A549 (cell line): ENCODE measurements around the gene PRKN. TPM values are rescaled to one million over a fixed set of nuclear protein-coding genes. Genes with fewer than 3 reads are reported as not detected.

Experiments
- ATAC-seq, 2 experiments: fragments of 200-7000 bp in 1 of 2; fragments of >200 bp in 1 of 2; cut with Nextera tagmentation in 1 of 2; cut with Tn5 transposase in 1 of 2; 3 replicates each; pipeline versions ENCODE4 v1.8.0 to v1.9.1; 2018 to 2020; ENCODE audit warnings: mild to moderate bottlenecking in 1 of 2, moderate library complexity in 1 of 2
- CTCF ChIA-PET: fragments of 300-600 bp; sonication (Branson Sonifier 250); formaldehyde crosslinking; extraction: SDS; loops from one replicate; lab custom pipeline; 2021; ENCODE audit warnings: antibody characterized with exemption, inconsistent platforms; lab: Yijun Ruan, JAX
- POLR2A ChIA-PET: fragments of 350-600 bp; formaldehyde crosslinking; extraction: SDS; loops from one replicate; lab custom pipeline; 2021; ENCODE audit warnings: antibody characterized with exemption, inconsistent platforms; lab: Yijun Ruan, JAX
- DNase-seq, 2 experiments: peaks; one replicate each; pipeline versions ENCODE4 v3.0.0 to v3.0.0-alpha.2; 2011 to 2016; ENCODE audit warnings: low read depth in 1 of 2, low spot score in 1 of 2
- FAIRE-seq: peaks from 2 replicates; lab custom pipeline; 2011; peaks lifted over from hg19 to GRCh38; lab: Jason Lieb, UNC
- H3K27ac ChIP-seq, 2 experiments: fragments of >200 bp; sonication (Bioruptor Twin); formaldehyde crosslinking; 3 replicates each; pipeline ENCODE4 v1.5.1; 2016 to 2017
- H3K4me1 ChIP-seq: fragments of >200 bp; sonication (Bioruptor Twin); formaldehyde crosslinking; 3 replicates; pipeline ENCODE4 v1.6.1; 2016
- H3K4me2 ChIP-seq: fragments of >200 bp; sonication (Bioruptor Twin); formaldehyde crosslinking; 3 replicates; pipeline ENCODE4 v1.6.1; 2016
- H3K4me3 ChIP-seq: fragments of >200 bp; sonication (Bioruptor Twin); formaldehyde crosslinking; 3 replicates; pipeline ENCODE4 v1.5.1; 2016
- H3K9me3 ChIP-seq: fragments of >200 bp; sonication (Bioruptor Twin); formaldehyde crosslinking; 3 replicates; pipeline ENCODE4 v1.6.1; 2016
- BCL3 ChIP-seq: fragments of >200 bp; sonication (Bioruptor Twin); formaldehyde crosslinking; IDR thresholded peaks from 3 replicates; pipeline ENCODE4 v1.6.1; 2016
- BHLHE40 ChIP-seq: IDR thresholded peaks from 2 replicates; pipeline ENCODE4 v1.6.1; 2012; ENCODE audit warnings: low read depth, low read length, inconsistent platforms
- CBX2 ChIP-seq: fragments of 200-600 bp; sonication (generic); IDR thresholded peaks from 2 replicates; pipeline ENCODE4 v1.6.1; 2016; ENCODE audit warnings: low read depth, mild to moderate bottlenecking, borderline replicate concordance
- CEBPB ChIP-seq, 2 experiments: fragments of >200 bp in 1 of 2; sonication (Bioruptor Twin) in 1 of 2; formaldehyde crosslinking in 1 of 2; IDR thresholded peaks; 2 replicates each; pipeline ENCODE4 v1.6.1; 2012 to 2016
- CHD2 ChIP-seq: fragments of 150-350 bp; IDR thresholded peaks from 2 replicates; pipeline ENCODE4 v1.6.1; 2014; ENCODE audit warnings: low read length; ENCODE audit not compliant: partially characterized antibody
- CTCF ChIP-seq: fragments of >200 bp; sonication (Bioruptor Twin); formaldehyde crosslinking; IDR thresholded peaks from 3 replicates; pipeline ENCODE4 v1.5.1; 2016
- EHF ChIP-seq: fragments of 250-450 bp; sonication (Bioruptor Pico); IDR thresholded peaks from 2 replicates; pipeline ENCODE4 v1.5.0; 2020; ENCODE audit warnings: mild to moderate bottlenecking
- ELK1 ChIP-seq: fragments of 150-350 bp; IDR thresholded peaks from 2 replicates; pipeline ENCODE4 v1.6.1; 2014; ENCODE audit warnings: low read depth, mild to moderate bottlenecking, low read length
- FOSL2 ChIP-seq, 2 experiments: fragments of 450-650 bp in 1 of 2; fragments of >200 bp in 1 of 2; sonication (Bioruptor Twin) in 1 of 2; formaldehyde crosslinking; IDR thresholded peaks; 2 replicates each; pipeline versions ENCODE4 v1.5.0 to v1.6.1; 2016 to 2020; ENCODE audit warnings: mild to moderate bottlenecking in 1 of 2, moderate library complexity in 1 of 2
- HEYL ChIP-seq: fragments of 250-450 bp; sonication (Bioruptor Pico); IDR thresholded peaks from 2 replicates; pipeline ENCODE4 v1.8.0; 2021; ENCODE audit warnings: mild to moderate bottlenecking, moderate library complexity
- HOXB5 ChIP-seq: fragments of 250-450 bp; sonication (Bioruptor Pico); IDR thresholded peaks from 2 replicates; pipeline ENCODE4 v1.5.0; 2020; ENCODE audit warnings: mild to moderate bottlenecking, moderate library complexity
- JUN ChIP-seq, 2 experiments: fragments of >200 bp; sonication (Bioruptor Twin); formaldehyde crosslinking; IDR thresholded peaks; 2 replicates in 1 of 2; 3 replicates in 1 of 2; pipeline ENCODE4 v1.6.1; 2016 to 2017
- JUNB ChIP-seq: fragments of >200 bp; sonication (Bioruptor Twin); formaldehyde crosslinking; IDR thresholded peaks from 2 replicates; pipeline ENCODE4 v1.6.1; 2016
- MAFK ChIP-seq: fragments of 450-650 bp; IDR thresholded peaks from 2 replicates; pipeline ENCODE4 v1.6.1; 2014; ENCODE audit not compliant: partially characterized antibody
- MAZ ChIP-seq: fragments of 150-350 bp; IDR thresholded peaks from 2 replicates; pipeline ENCODE4 v1.6.1; 2014; ENCODE audit warnings: antibody characterized with exemption, low read depth, low read length, borderline replicate concordance
- PBX3 ChIP-seq: IDR thresholded peaks from 2 replicates; pipeline ENCODE4 v1.6.1; 2012
- POLR2A ChIP-seq: IDR thresholded peaks from 2 replicates; pipeline ENCODE4 v1.6.1; 2012; ENCODE audit warnings: mild to moderate bottlenecking, low read length
- RAD21 ChIP-seq, 2 experiments: fragments of >200 bp in 1 of 2; sonication (Bioruptor Twin) in 1 of 2; formaldehyde crosslinking in 1 of 2; IDR thresholded peaks in 1 of 2; conservative IDR thresholded peaks in 1 of 2; 2 replicates in 1 of 2; 3 replicates in 1 of 2; pipeline ENCODE4 v1.6.1; 2012 to 2018; ENCODE audit warnings: inconsistent platforms in 1 of 2
- REST ChIP-seq: fragments of 200-600 bp; sonication (generic); IDR thresholded peaks from 2 replicates; pipeline ENCODE4 v1.6.1; 2016; ENCODE audit warnings: antibody characterized with exemption, mild to moderate bottlenecking, moderate library complexity
- ZNF302 ChIP-seq: fragments of 250-450 bp; sonication (Bioruptor Pico); IDR thresholded peaks from 2 replicates; pipeline ENCODE4 v1.9.0; 2021; ENCODE audit warnings: inconsistent platforms, mild to moderate bottlenecking, moderate library complexity
- WGBS: methylation state at CpG from one replicate; pipeline ENCODE4 v1.1.6; 2017; ENCODE audit errors: missing lambda C conversion rate; 5-methylcytosine and 5-hydroxymethylcytosine counted together
- polyA plus RNA-seq, 4 experiments: library from polyadenylated mRNA; depleted of rRNA in 3 of 4; stranded (reverse); fragments of >200 nt; fragmentation: RNase III in 1 of 4; extraction: RNeasy Plus Mini Kit Qiagen cat#74134 plus additional on column Dnase treatment in 1 of 4; gene quantifications; 2 replicates in 3 of 4; 3 replicates in 1 of 4; pipeline ENCODE4 v1.2.3, GENCODE V29; 2011 to 2017

PRKN gene
- polyA plus RNA-seq, 2 of the 4 experiments (the other 2 are of a cell fraction) = 0.36 to 0.39 TPM

- Histone ChIP-seq H3K27ac (no peak overlapping the region), H3K4me1 (no peaks in the 10 kb centered on the region), H3K4me3 (no peak overlapping the region), H3K4me2 (no peak overlapping the region), H3K9me3 (no peaks in the 10 kb centered on the region)
- WGBS = 23% methylated on average over 6 of the region's 6 CpGs
- DNase-seq (no peak), ATAC-seq (no peak), FAIRE-seq (no peak)
- ChIA-PET CTCF (no interaction called here), POLR2A (no interaction called here)
- no peak for TF ChIP-seq HOXB5
- TF ChIP-seq JUNB = no peak
- TF ChIP-seq CEBPB (IDR thresholded peaks at IDR 0.05) = no peak
- no peak for TF ChIP-seq FOSL2 (IDR thresholded peaks at IDR 0.05)
- TF ChIP-seq FOSL2 (CRISPR knock-in tag; IDR thresholded peaks at IDR 0.05) = no peak
- no peak for TF ChIP-seq HEYL (CRISPR knock-in tag)
- TF ChIP-seq REST = no peak
- TF ChIP-seq JUN (IDR thresholded peaks at IDR 0.05) = no peak
- no peak for TF ChIP-seq PBX3
- no peak for TF ChIP-seq CBX2
- TF ChIP-seq MAZ = no peak
- no peak for TF ChIP-seq RAD21 (conservative IDR thresholded peaks at IDR 0.05 in 1 of 2, IDR thresholded peaks at IDR 0.05 in 1 of 2)
- no peak for TF ChIP-seq EHF (CRISPR knock-in tag)
- TF ChIP-seq MAFK = no peak
- TF ChIP-seq CHD2 = no peak
- no peak for TF ChIP-seq ELK1
- no peak for TF ChIP-seq BCL3
- TF ChIP-seq ZNF302 (CRISPR knock-in tag) = no peak
- no peak for TF ChIP-seq POLR2A
- no peak for TF ChIP-seq CTCF
- no peak for TF ChIP-seq BHLHE40
Measured at GRCh38 chr6:162337412-162337811, 390.2 kb downstream of the PRKN start.
